Neural progenitor cell (in vitro differentiated cells): ENCODE data around the gene POGLUT2.

Experiments used
- CTCF ChIP-seq: fragments of 200-600 bp; sonication (generic); IDR thresholded peaks from 2 replicates; pipeline ENCODE4 v1.5.1; 2017; ENCODE audit warnings: antibody characterized with exemption, mild to moderate bottlenecking
- EZH2 ChIP-seq: fragments of 200-600 bp; sonication (generic); IDR thresholded peaks from 2 replicates; pipeline ENCODE4 v1.6.1; 2017; ENCODE audit warnings: antibody characterized with exemption, mild to moderate bottlenecking, moderate library complexity
- EZH2phosphoT487 ChIP-seq: fragments of 200-600 bp; sonication (generic); IDR thresholded peaks from 2 replicates; pipeline ENCODE4 v1.6.1; 2017; ENCODE audit warnings: antibody characterized with exemption

- no peak for TF ChIP-seq CTCF
- TF ChIP-seq EZH2 = no peak
- TF ChIP-seq EZH2phosphoT487 = no peak
Observed at GRCh38 chr13:102814793-102815192, 16.0 kb upstream of the POGLUT2 start.
